HG03342 (cell line): ENCODE measurements around the gene AP3S1.
"Not testable (repeated sequence)": the region's sequence is repeated elsewhere in the genome, so short reads cannot be mapped to it uniquely, and the experiment has no call there.

Source experiments
- ATAC-seq: cut with Tn5 transposase; IDR thresholded peaks from one replicate; pipeline ENCODE4 v1.9.1; 2021; ENCODE audit warnings: mild to moderate bottlenecking, moderate library complexity; ENCODE audit not compliant: unreplicated experiment

AP3S1 gene

GRCh38 chr5:115869256-115869795, 27.6 kb downstream of the AP3S1 start:
- no peak for ATAC-seq

DNA sequence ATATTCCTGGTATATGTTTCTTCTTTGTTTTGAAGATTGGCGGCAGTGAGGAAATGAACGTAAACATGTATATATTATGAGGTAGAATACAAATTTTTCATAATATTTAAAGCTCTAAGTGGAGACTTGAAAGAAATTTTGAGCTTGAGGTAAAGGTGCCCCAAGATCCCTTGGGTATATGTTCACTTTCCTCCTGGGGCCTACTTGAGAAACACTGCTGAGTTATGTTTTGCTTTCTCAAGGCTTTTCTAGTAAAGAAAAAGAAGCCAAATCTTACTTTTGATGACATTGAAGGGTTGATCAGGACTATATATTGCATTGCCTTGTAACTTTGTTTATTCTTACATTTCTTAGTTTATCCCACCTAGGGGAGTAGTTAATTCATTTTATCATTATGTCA, 30.7 kb downstream of the AP3S1 start:
- no peak for ATAC-seq

- no peak for ATAC-seq
Observed at GRCh38 chr5:115873392-115873791, 31.7 kb downstream of the AP3S1 start.

GRCh38 chr5:115875447-115875846, 33.7 kb downstream of the AP3S1 start:
- no peak for ATAC-seq

- not testable (repeated sequence) for ATAC-seq
Observed at GRCh38 chr5:115877342-115877741, 35.6 kb downstream of the AP3S1 start.

- not testable (repeated sequence) for ATAC-seq
Observed at GRCh38 chr5:115882434-115882833, 40.7 kb downstream of the AP3S1 start.

DNA sequence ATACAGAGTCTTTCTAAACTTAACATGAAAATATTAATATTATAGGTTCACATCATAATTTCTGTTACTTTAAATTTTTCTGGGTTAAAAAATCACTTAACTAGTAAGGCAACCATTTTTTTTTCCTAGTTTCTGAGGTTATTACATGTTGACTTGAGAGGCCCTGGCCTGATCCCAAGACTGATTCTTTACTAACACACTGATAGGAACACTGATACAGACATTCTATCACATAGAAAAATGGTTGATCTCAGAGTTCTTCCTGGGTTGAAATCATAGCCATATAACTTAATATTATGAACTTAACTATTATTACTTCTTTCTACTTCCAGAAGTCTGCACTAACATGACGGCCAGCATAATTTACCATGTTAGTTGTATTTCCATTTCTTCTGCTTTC, 43.0 kb downstream of the AP3S1 start:
- no peak for ATAC-seq

GRCh38 chr5:115885208-115885607, 43.5 kb downstream of the AP3S1 start:
- ATAC-seq: not testable (repeated sequence)

- no peak for ATAC-seq
Observed at GRCh38 chr5:115888027-115888426, 46.3 kb downstream of the AP3S1 start.

- no peak for ATAC-seq
Observed at GRCh38 chr5:115892021-115892420, 50.3 kb downstream of the AP3S1 start.

DNA sequence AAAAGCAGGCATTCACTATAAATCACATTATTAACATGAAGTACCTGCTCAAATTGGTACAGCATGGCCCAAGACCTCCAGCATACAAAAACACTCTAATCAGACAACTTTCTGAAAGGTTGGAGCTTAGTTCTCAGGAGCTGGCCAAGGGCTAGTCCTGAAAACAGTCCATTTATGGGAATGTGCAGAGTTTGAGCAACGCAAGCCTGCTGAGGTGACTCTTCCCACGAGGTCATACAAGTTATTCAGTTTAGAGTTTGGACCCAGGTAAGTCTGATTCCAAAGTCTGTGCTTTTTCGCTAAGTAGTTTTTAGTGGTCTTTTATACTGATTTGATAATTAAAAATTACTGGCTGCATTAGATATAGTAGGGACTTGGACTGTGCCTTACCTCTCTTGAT, 52.6 kb downstream of the AP3S1 start:
- no peak for ATAC-seq

DNA sequence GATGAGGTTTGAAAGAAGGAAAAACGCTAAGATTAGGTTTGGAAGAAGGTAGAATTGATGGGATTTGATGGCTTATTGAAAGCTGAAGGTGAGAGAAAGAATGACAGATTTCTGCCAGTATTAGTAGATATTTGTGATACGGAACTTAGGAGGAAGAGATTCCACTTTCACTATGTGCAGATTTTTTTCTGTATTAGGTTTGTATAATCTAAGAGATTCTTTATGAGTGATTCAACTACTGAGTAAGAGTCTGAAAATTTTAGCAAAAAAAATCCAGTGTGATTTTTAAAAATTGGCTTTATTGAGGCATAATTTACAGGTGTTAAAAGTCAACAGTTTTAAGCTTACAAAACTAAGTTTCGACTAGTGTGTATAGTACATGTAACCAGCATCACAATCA, 54.1 kb downstream of the AP3S1 start:
- ATAC-seq: no peak

DNA sequence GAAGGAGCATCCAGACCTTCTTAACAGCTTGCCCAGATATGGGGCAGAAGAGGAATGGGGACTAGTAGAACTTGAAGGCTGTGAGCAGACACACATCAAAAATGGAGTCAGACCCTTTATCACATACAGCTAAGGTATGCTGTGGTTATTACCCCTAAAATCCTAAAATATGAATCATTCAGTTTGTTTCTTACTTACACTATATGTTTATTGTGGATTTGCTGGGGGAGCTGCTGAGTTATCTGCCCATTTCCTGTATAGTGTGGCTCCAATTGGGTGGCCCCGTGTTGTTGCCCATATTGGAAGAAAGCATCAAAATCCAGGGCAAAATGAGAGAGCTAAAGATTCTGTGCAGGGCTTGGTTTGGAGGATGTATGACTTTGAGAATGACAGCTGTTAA, 56.9 kb downstream of the AP3S1 start:
- no peak for ATAC-seq

- ATAC-seq: no peak
Observed at GRCh38 chr5:115907177-115907576, 65.4 kb downstream of the AP3S1 start.

DNA sequence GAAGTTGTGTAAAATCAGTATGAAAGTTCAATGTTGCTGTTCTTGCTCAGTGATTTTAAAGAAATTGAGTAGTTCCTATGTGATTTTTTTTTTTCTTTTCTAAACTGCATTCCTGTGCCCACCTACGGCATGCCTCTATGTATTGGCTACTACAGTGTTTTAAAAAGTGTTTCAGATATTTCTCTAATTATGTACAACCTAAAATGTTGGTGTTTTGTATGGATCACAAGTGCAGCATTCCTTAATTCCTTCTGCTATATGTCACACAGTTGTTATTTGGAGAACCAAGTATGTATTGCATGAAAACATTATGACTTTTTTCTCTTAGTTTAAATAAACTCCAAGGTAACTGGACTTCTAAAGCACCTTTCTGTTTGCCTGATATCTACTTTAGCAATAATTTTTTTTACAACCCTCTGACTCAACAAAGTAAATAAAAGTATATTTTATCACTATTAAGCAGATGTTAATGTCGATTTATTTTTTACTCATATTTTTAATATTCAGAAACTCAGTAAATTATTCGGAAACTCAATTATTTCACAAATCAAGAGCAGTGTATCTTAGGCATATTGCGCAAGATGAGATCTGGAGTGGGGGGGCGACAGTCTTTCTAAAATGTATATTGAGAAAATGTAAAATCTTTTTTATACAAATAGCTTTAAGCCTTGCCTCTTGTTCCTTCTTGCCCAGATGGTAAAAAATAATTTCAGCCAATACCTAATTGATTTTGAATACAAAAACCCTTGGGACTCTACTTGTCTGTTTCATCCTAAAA, 72.1 kb downstream of the AP3S1 start:
- not testable (repeated sequence) for ATAC-seq

GRCh38 chr5:115920171-115920725, 78.5 kb downstream of the AP3S1 start:
- ATAC-seq: no peak

GRCh38 chr5:115928578-115929407, 87.1 kb downstream of the AP3S1 start:
- not testable (repeated sequence) for ATAC-seq

GRCh38 chr5:115930171-115930570, 88.4 kb downstream of the AP3S1 start:
- not testable (repeated sequence) for ATAC-seq

DNA sequence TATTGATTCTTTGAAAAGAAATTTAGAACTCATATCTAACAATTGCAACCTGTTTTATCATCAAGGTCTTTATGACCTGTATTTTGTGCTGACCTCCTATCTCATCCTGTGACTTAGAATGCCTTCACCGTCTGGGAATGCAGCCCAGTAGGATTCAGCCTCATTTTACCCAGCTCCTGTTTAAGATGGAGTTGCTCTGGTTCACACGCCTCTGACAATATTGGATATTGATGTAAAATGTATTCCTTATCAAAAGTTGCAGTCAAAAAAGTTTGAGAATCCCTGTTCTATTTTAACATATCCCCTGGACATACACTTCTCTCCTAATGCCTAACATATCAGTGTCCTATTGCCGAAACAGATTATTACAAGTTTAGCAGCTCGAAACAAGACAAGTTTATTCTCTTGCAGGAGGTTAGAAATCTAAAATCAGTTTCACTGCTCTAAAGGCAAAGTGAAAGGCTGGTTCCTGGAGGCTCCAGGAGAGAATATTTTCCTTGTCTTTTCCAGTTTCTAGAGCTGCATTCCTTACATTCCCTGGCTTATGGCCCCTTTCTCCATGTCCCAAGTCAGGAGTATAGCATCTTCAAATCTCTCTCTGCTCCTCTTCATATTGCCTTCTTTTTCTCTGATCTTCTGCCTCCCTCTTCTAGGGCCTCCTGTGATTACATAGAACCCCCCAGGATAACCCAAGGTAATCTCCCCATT, 89.0 kb downstream of the AP3S1 start:
- ATAC-seq: no peak

DNA sequence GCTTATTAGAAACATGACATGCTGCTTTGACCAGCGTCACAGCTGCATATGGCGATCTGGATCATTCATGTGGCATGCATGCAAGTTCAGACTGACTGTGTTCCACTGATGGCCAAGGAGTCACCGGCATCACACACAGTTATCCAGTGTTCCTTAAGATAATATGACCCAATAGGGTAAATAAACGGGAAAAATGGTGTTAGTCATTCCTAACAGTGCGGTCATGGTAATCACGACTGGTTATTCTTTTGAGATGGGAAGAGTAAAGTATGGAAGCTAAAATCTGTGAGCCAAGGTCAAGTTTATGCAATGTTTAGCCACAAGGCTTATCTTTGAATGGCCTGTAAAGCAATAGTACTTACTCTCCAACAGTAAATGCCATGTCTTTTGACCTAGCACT, 91.3 kb downstream of the AP3S1 start:
- ATAC-seq: no peak
